ENCODE measurements around the gene ZSWIM9.
A peak's percentile ranks its signal among the peaks of the same experiment; 100 is the strongest.

The ZSWIM9 gene

DNA sequence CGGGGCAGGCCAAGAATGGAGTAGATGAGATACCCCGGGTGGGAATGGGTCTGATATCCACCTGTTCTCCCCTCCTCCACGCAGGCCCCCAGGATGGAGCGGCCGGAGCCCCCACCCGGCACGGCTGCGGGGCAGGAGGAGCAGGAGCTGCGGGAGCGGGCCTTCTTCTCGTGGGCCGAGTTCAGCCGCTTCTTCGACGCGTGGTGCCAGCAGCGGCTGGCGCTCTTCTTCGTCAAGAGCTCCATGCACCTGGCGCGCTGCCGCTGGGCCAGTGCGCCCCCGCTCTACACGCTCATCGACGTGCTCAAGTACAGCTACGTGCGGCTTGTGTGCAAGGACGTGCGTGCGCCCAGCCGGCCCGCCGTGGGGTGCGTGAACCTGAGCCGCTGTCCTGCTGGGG is 1.2 kb downstream of the ZSWIM9 start:
- TF ChIP-seq, protein P1, sequence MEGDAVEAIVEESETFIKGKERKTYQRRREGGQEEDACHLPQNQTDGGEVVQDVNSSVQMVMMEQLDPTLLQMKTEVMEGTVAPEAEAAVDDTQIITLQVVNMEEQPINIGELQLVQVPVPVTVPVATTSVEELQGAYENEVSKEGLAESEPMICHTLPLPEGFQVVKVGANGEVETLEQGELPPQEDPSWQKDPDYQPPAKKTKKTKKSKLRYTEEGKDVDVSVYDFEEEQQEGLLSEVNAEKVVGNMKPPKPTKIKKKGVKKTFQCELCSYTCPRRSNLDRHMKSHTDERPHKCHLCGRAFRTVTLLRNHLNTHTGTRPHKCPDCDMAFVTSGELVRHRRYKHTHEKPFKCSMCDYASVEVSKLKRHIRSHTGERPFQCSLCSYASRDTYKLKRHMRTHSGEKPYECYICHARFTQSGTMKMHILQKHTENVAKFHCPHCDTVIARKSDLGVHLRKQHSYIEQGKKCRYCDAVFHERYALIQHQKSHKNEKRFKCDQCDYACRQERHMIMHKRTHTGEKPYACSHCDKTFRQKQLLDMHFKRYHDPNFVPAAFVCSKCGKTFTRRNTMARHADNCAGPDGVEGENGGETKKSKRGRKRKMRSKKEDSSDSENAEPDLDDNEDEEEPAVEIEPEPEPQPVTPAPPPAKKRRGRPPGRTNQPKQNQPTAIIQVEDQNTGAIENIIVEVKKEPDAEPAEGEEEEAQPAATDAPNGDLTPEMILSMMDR (IDR thresholded peaks at IDR 0.05; ENCODE audit: low read depth, low read length, missing control alignments) = no peak
- peak overlapping the region; percentile 98; the same call in 1 of the 2 replicates for H3K4me3 ChIP-seq (ENCODE audit: low read depth, low read length)

DNA sequence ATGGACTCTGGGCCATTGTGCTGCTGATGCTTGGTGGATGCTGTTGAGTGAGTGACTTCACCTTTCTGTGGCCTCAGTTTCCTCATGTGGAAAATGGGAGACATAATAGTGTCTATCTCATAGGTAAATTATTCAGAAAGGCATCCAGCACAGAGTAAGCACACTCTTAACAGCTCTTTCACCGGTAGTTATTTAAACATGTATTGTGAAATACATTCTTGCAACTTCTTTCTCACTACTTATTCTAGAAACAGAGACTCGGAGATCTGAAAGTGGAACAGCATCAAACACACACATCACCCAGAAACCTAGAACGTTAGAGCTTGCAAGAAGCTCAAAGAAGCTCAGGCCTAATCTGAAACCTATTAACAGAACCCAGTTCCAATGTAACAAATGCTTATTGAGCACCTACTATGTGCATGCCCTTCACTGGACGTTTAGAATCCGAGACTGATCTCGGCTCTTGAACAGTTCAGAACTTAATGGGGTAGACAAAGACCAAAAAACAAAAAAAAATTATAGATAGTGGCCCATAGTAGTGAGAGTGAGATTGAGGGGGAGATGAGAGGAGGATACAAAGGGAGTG is 4.1 kb downstream of the ZSWIM9 start:
- no peak overlapping the region for H3K4me3 ChIP-seq (ENCODE audit: low read depth, low read length)
- DNase-seq (ENCODE audit: low read depth) = no peak
- TF ChIP-seq, protein P1 (IDR thresholded peaks at IDR 0.05; ENCODE audit: low read depth, low read length, missing control alignments) = no peak

More for the DNA sequence above, 1.2 kb downstream of the ZSWIM9 start:
- no peak for DNase-seq (ENCODE audit: low read depth)

DNA sequence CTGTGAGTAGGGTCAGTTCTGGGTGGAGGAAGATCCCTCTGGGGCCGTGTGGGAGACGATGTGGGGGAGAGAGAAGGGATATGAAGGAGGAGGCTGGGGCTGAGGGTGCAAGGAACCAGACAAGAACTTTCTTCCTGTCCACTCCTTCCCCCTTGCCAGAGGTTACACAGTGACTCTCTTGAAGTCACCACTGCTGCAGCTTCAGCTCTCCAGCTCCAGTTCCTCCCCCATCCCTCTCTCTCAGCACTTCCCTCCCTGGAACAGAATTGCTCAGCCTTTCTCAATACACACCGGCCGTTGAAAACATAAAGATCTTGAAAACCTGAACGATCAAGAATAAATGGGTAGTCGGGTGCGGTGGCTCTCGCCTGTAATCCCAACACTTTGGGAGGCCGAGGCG is 5.1 kb downstream of the ZSWIM9 start:
- no peak overlapping the region for H3K4me3 ChIP-seq (ENCODE audit: low read depth, low read length)
- TF ChIP-seq, protein P1 (IDR thresholded peaks at IDR 0.05; ENCODE audit: low read depth, low read length, missing control alignments) = no peak
- DNase-seq (ENCODE audit: low read depth) = no peak

- TF ChIP-seq, protein P1 (IDR thresholded peaks at IDR 0.05; ENCODE audit: low read depth, low read length, missing control alignments) = no peak
- H3K4me3 ChIP-seq (ENCODE audit: low read depth, low read length) = no peak overlapping the region
- DNase-seq (ENCODE audit: low read depth) = no peak
These were observed 5.7 kb downstream of the ZSWIM9 start for GRCh38 chr19:48176226-48176625.

DNA sequence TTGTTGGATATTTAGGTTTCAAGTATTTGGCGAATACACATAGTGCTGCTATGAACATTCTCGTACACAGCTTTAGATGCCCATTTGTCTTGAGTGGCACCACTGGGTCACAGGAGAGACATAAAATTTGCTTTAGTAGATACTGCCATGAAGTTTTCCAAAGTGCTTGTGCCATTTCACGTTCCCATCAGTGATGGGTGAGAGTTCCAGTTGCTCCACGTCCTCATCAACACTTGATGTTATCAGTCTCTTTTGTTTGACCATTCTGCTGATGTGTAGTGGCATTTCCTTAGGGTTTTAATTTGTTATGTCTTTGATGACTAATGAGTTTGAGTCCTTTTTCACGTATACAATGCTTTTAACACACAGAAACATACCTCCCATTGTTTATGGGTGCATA is 11.0 kb downstream of the ZSWIM9 start:
- DNase-seq (ENCODE audit: low read depth) = no peak
- H3K4me3 ChIP-seq (ENCODE audit: low read depth, low read length) = no peak overlapping the region
- TF ChIP-seq, protein P1 (IDR thresholded peaks at IDR 0.05; ENCODE audit: low read depth, low read length, missing control alignments) = no peak

GRCh38 chr19:48182434-48182833 is 12.0 kb downstream of the ZSWIM9 start:
- TF ChIP-seq, protein P1 (IDR thresholded peaks at IDR 0.05; ENCODE audit: low read depth, low read length, missing control alignments) = no peak
- H3K4me3 ChIP-seq (ENCODE audit: low read depth, low read length) = no peak overlapping the region
- no peak for DNase-seq (ENCODE audit: low read depth)

- DNase-seq (ENCODE audit: low read depth) = no peak
- no peak overlapping the region for H3K4me3 ChIP-seq (ENCODE audit: low read depth, low read length)
- TF ChIP-seq, protein P1 (IDR thresholded peaks at IDR 0.05; ENCODE audit: low read depth, low read length, missing control alignments) = no peak
These were observed 12.9 kb downstream of the ZSWIM9 start for GRCh38 chr19:48183356-48183755.
